SK-N-MC (cell line): Measurements from ENCODE around the gene S100P.

ENCODE experiments used
- EZH2 ChIP-seq: fragments of 200-600 bp; sonication (generic); IDR thresholded peaks from one replicate; pipeline ENCODE4 v1.6.1; 2017; ENCODE audit warnings: antibody characterized with exemption
- FOXP2 ChIP-seq: optimal IDR thresholded peaks from 2 replicates; pipeline ENCODE3; 2011; ENCODE audit warnings: mild to moderate bottlenecking, moderate library complexity; ENCODE audit not compliant: insufficient read depth; ENCODE audit errors: extremely low read length, control extremely low read depth
- POLR2AphosphoS5 ChIP-seq: IDR thresholded peaks from 2 replicates; pipeline ENCODE4 v1.6.1; 2012; ENCODE audit warnings: mild to moderate bottlenecking, low read depth, low read length, borderline replicate concordance

GRCh38 chr4:6710282-6710681, 16.6 kb downstream of the S100P start:
- no peak for TF ChIP-seq EZH2
- TF ChIP-seq POLR2AphosphoS5: no peak
- no peak for TF ChIP-seq FOXP2
